Keratinocyte (primary cell): Measurements from ENCODE around the gene NBPF1.
"Not testable (repeated sequence)": the region's sequence is repeated elsewhere in the genome, so short reads cannot be mapped to it uniquely, and the experiment has no call there.

Source experiments
- CTCF ChIP-seq, 3 experiments: IDR thresholded peaks in 1 of 3; conservative IDR thresholded peaks in 1 of 3; optimal IDR thresholded peaks in 1 of 3; 2 replicates in 2 of 3; 3 replicates in 1 of 3; pipeline versions ENCODE3 to v1.5.1; 2011; ENCODE audit warnings: low read length in 3 of 3, mild to moderate bottlenecking in 3 of 3, moderate library complexity in 2 of 3, control low read depth in 1 of 3, inconsistent platforms in 1 of 3; ENCODE audit not compliant: insufficient read depth in 2 of 3; ENCODE audit errors: extremely low read depth in 1 of 3
- EZH2 ChIP-seq: IDR thresholded peaks from one replicate; pipeline ENCODE4 v1.6.1; 2012; ENCODE audit warnings: inconsistent platforms, mild to moderate bottlenecking, low read length, moderate library complexity

- TF ChIP-seq EZH2; CTCF (optimal IDR thresholded peaks at IDR 0.05 in 1 of 3, IDR thresholded peaks at IDR 0.05 in 1 of 3, conservative IDR thresholded peaks at IDR 0.05 in 1 of 3; ENCODE audit: extremely low read depth in 1 of 3, insufficient read depth in 2 of 3, low read length in 3 of 3): not testable (repeated sequence)
Measured at GRCh38 chr1:16648250-16648649, 34.9 kb upstream of the NBPF1 start.
